Stimulated activated CD4-positive, alpha-beta T cell treated with anti-CD3 and anti-CD28 coated beads, TNF-alpha, amount 100 ng/mL, for 1 hour (primary cell): ENCODE results near the gene NPIPB4.
"Not testable (repeated sequence)": the region's sequence is repeated elsewhere in the genome, so short reads cannot be mapped to it uniquely, and the experiment has no call there.

Source experiments
- DNase-seq, 3 donors: peaks; one replicate each; pipeline ENCODE4 v3.0.0-alpha.2; 2020; ENCODE audit warnings: low read depth in 3 of 3, low spot score in 1 of 3

NPIPB4 gene

DNA sequence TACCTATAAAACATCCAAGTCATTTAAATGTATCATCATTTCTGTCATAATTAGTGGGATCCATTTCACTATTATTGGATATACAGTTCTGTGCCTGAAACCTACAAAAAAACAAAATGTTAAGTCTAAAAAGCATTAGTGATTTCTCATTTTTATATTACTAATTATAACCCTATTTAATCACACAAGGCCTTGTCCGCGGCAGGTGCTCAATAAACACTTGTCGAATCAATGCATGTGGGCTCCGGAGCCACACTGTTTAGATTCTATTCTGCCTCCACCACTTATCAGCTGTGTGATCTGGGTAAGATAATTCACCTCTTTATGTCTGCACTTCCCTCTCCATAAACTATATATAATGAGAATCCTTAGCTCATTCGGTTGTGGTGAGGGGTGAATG, at the start of gene NPIPB4:
Gene NPIPB4, minus strand, starts transcription at position 101 of the 400 bp plus-strand sequence. CDS start 378 bp downstream, outside the sequence.
- not testable (repeated sequence) for DNase-seq

DNA sequence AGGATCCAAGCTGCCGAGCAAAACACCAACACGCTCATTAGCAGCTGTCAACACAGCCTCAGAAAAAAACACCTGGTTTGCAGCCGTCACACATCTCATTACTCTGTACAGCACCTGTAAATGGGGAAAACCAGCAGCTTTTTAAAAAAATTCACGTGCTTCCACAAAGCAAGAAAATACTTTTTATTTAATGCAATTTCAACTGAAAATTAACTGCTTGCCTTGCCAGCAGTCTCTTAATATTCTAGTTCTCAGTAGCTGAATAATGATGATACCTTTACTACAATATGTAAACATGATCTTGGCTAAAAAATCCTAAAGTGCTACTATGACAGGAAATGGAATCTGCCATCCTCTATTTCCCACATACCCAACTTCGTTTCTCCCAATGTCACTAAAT, 41.4 kb upstream of the NPIPB4 start:
- DNase-seq, result not testable (repeated sequence)

DNA sequence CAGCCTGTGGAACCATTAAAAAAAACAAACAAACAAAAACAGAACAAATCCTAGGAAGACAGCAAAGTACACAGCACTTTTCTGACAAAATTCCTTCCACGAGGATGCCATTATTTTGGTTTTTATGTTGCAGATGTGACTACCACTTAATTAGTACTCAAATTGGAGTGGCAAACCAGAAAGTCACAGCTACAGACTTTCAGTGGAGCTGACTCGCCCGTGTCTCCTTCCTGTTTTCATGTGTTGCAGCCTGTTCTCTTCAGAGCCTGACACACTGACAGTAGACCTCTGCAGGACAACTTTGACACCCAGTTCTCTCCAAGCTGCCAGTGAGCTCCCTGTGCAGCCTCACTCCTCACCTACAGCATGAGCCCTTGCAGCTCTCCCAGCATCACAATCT, 24.4 kb upstream of the NPIPB4 start:
- peak in 1 of 3 donors; percentile 3 for DNase-seq

DNA sequence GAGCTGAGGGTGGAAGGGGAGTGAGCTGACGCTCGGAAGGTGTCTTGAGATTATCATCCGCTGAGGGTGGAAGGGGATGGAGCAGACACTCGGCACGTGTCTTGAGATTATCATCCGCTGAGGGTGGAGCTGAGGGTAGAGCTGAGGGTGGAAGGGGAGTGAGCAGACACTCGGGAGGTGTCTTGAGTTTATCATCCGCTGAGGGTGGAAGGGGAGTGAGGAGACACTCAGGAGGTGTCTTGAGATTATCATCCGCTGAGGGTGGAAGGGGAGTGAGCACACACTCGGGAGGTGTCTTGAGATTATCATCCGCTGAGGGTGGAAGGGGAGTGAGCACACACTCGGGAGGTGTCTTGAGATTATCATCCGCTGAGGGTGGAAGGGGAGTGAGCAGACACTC, 20.4 kb downstream of the NPIPB4 start:
- DNase-seq, result not testable (repeated sequence)

DNA sequence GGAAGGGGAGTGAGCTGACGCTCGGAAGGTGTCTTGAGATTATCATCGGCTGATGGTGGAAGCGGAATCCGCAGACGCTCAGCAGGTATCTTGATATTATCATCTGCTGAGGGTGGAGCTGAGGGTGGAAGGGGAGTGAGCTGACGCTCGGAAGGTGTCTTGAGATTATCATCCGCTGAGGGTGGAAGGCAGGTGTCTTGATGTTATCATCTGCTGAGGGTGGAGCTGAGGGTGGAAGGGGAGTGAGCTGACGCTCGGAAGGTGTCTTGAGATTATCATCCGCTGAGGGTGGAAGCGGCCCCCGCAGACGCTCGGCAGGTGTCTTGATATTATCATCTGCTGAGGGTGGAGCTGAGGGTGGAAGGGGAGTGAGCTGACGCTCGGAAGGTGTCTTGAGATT, 21.2 kb downstream of the NPIPB4 start:
- DNase-seq, result not testable (repeated sequence)

DNA sequence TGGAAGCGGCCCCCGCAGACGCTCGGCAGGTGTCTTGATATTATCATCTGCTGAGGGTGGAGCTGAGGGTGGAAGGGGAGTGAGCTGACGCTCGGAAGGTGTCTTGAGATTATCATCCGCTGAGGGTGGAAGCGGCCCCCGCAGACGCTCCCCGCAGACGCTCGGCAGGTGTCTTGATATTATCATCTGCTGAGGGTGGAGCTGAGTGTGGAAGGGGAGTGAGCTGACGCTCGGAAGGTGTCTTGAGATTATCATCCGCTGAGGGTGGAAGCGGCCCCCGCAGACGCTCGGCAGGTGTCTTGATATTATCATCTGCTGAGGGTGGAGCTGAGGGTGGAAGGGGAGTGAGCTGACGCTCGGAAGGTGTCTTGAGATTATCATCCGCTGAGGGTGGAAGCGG, 21.8 kb downstream of the NPIPB4 start:
- not testable (repeated sequence) for DNase-seq

DNA sequence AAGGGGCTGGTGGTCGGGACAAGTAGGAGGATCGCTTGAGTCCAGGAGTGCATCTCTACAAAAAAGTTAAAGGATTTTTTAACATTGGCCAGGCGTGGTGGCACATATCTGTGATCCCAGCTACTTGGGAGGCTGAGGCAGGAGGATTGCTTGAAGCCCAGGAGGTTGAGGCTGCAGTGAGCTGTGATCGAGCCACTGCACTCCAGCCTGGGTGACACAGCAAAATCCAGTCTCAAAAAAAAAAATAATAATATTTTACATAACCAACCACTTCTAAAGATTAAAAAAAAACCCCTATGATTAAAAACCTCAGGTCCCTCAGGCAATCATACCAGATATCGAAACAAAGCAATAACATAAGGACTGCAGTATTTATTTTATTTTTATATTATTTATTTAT, 23.3 kb downstream of the NPIPB4 start:
- DNase-seq, result not testable (repeated sequence)

DNA sequence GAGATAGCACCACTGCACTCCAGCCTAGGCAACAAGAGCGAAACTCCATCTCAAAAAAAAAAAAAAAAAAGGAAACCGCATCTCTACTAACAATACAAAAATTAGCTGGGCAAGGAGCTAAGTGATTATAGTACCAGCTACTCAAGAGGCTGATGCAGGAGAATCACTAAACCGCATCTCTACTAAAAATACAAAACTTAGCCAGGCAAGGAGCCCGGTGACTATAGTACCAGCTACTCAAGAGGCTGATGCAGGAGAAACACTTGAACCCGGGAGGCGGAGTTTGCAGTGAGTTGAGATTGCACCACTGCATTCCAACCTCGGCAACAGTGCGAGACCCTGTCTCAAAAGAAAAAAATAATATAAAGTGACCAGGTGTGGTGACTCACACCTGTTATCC, 27.6 kb downstream of the NPIPB4 start:
- not testable (repeated sequence) for DNase-seq

DNA sequence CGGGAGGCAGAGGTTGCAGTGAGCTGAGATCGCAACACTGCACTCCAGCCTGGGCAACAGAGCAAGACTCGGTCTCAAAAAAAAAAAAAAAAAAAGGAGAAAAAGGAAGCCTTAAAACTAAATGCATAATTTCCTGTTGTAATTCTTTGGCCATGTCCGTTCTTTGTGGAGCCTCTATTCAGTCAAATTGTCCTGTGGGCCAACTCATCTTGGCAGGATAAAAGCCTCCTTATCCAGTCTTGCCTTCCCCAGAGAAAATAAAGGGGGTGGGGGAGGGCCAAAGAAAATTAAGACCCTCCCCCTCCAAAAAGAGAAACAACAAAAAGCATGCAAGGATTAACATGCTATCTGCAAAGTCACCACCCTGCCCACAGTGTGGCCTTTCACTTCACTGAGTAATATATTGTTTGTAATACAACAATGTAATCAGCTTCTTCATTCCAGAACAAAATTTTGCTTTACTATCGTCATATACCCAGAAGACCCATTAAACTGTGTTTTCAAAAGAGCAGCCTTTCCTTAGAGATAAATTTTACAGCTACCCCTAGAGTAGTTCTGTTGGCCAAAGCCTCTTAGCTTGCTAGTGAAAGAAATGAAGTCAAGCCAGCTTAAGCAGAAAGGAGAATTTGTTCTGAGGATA, 31.4 kb downstream of the NPIPB4 start:
- not testable (repeated sequence) for DNase-seq

DNA sequence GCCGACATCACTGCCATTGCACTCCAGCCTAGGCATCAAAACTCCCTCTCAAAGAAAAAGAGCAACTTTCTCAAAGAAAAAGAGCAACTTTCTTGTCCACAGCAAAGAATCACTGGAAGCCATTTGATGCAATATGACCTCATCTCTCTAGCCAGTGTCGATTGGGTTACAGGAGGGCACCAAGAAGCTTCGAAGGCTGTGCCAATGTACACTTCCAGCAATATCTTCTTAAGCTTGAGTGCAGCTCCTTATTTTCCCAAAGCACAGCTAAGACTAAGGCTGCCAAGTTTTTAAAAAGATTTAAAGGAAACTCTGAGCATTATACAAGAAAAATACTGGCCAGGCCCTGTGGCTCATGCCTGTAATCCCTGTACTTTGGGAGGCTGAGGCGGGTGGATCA, 32.0 kb downstream of the NPIPB4 start:
- DNase-seq, result not testable (repeated sequence)

DNA sequence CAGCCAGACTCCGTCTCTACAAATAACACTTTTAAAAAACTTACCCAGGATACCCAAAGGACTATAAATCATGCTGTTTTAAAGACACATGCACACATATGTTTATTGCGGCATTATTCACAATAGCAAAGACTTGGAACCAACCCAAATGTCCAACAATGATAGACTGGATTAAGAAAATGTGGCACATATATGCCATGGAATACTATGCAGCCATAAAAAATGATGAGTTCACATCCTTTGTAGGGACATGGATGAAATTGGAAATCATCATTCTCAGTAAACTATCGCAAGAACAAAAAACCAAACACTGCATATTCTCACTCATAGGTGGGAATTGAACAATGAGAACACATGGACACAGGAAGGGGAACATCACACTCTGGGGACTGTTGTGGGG, 34.3 kb downstream of the NPIPB4 start:
- not testable (repeated sequence) for DNase-seq

DNA sequence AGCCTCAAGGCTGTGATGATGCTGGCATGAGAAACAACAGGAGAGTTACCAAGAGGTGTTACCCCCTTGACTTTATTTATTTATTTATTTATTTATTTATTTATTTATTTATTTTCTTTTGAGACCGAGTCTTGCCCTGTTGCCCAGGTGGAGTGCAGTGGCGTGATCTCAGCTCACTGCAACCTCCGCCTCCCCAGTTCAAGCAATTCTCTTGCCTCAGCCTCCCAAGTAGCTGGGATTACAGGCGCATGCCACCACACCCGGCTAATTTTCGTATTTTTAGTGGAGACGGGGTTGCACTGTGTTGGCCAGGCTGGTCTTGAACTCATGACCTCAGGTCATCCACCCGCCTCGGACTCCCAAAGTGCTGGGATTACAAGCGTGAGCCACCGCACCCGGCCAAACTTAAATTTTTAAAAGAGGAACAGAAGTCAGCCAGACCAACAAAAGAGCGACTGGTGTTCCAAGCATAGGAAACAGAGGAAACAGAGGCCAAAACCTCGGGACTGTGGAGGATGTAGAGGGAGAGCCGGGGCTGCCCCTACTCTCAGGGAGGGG, 36.6 kb downstream of the NPIPB4 start:
- not testable (repeated sequence) for DNase-seq

DNA sequence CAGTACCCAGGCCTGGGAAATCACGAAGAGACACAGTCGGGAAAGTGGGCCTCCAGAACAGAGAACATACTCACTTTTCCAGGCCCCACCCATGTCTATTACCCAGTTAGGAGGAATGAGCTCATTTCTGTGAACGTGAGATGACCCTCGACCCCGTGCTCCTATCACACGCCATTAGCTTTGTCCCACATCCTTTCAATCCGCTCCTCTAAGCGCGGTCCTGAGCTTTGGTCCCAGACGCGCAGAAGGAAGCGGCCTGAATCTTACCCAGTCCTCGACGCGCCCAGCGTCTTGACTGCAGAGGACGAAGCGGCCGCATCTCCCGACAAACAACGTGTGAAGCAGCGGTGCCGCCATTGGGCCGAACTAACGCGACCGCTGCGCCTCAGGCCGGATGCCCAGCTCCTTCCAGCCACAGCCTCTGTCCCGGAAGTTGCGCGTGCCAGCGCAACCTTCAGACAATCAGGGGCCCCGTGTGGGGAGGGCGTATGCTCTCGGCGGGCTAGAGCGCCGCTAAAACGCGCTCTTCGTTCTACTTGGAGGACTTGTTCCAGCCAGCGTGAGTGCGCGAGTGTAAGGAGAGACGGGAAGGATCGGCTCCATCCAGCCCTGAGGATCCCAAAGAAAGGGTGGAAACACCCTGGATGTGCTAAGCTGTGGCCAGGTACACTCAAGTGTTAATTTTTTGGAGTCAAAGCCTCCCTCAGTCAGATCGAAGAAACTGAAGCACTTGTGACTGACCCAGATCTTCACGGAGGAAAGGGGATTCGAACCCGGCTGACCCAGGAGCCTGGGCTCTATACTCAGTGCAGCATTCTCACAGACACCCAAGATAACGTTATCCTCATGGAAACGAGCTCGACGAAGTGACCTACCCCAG, 37.3 kb downstream of the NPIPB4 start:
- DNase-seq, result peak; percentile 35 to 49 (median 42)

DNA sequence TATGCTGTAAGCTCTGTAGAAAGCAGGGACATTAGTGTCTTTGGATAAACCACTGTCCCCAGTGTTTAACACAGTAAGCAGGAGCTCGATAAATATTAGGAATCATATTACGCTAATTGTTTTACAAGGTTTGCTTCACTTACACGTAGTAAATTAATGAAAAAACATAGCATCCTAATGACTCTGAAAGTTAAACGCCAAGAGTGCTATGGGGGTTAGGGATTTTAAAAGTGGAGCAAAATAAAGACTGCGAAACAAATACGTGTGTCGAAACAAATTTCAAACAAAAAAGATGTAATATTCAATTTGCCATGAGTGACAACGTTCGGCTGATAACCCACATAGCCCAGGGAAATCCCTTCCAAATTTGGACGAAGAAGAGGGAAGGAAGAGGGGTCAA, 37.9 kb downstream of the NPIPB4 start:
- not testable (repeated sequence) for DNase-seq

DNA sequence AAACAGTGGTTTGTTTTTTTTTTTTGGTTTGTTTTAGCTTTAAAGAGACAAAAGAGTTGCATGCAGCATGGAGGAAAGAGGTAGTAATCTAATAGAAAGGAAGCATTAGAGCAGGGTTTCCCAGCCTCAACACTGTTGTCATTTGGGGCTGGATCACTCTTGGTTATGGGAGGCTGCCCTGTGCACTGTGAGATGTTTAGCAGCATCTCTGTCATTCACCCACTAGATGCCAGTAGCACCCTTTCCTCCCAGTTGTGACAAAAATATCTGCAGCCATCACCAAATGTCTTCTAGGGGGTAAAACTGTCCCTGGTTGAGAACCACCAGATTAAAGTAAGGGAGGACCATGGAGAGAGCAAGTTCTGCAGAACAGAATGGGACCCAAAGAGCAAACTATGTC, 40.5 kb downstream of the NPIPB4 start:
- not testable (repeated sequence) for DNase-seq

DNA sequence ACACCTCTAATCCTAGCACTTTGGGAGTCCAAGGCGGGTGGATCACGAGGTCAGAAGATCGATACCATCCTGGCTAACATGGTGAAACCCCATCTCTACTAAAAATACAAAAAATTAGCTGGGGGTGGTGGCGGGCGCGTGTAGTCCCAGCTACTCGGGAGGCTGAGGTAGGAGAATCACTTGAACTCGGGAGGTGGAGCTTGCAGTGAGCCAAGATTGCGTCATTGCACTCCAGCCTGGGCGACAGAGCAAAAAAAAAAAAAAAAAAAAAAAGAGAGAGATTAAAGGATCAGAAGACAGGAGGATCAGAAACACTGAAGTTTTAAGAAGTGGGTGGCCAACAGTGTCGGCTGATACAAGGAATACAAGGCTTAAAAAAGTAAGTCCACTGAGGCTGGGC, 41.9 kb downstream of the NPIPB4 start:
- not testable (repeated sequence) for DNase-seq

DNA sequence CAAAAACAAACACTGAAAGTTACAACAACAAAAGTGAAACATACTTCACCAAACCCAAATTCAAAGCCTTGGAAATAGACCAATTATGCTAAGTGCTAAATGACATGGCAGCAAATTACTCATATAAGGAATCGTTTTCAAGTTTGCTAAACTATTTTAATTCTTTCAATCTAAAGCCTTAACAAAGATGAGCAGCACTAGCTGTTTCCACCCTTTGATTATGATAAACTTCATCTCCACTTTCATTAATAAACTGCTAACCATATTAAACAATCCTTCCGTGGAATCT, 55.2 kb downstream of the NPIPB4 start:
- DNase-seq, result not testable (repeated sequence)

DNA sequence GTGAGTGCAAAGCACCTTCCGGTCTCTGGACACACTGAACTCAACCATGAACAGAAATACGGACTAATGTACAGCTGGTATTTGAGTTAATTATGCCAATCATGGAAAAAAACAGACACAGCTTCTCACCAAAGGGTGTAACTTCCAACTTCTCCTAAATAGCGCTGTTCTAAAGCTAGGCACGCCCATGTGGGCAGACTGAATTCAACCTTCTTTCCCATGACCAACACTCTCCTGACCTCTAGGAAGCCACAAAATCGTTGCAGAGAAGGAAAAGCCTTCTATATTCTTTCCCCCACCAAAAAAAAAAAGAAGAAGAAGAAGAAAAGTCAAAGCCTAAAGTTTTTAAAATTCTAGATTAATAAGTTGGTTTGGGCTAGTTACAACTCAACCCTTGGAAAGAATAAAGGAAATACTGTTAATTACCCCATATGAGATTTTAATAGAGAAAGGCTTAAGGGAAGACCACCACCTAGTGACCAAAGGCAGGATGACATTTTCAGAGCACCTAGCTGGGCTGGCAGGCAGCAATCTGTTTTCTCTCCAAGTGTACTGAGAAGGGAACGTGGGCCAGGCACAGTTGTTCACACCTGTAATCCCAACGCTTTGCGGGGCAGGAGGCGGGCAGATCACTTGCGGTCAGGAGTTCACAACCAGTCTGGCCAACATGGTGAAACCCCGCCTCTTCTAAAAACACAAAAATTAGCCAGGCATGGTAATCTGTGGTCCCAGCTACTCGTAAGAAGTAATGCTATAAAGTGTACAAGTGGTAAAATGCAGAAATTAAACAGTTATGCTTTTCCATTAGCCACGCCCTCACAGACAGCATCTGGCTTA, 55.8 kb downstream of the NPIPB4 start:
- not testable (repeated sequence) for DNase-seq

DNA sequence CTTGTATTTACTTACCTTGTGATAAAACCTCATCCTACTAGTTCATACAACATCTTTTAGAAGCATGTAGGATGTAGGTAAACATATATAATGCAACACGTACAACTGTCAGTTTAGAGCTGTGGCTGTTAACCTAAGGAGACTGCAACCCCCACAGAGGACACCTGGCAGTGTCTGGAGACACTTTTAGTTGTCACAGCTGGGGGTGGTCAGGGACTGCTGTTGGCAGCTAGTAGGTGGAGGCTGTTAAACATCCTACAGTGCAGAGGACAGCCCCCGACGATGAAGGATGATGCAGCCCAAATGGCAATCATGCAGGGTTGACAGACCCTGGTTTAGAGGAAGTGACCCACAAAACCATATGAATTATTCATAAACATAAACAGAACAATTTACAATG, 59.0 kb downstream of the NPIPB4 start:
- not testable (repeated sequence) for DNase-seq

DNA sequence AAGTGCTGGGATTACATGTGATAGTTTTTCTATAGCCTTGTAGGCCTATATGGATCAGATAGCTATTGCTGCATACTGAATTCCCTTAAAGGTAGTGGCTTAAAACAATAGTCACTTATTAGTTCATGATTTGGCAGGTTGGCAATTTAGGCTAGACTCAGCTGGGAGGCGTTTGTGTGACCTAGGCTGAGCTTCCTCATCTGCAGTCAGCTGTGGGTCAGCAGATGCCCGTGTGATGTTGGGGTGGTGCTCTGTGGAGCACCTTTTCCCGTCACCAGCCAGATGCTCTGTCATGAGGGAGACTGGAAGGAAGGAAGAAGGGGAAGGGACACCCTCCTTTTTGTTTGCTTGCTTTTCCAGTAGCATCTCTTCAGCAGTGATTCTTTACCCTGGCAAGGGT, 64.2 kb downstream of the NPIPB4 start:
- not testable (repeated sequence) for DNase-seq

DNA sequence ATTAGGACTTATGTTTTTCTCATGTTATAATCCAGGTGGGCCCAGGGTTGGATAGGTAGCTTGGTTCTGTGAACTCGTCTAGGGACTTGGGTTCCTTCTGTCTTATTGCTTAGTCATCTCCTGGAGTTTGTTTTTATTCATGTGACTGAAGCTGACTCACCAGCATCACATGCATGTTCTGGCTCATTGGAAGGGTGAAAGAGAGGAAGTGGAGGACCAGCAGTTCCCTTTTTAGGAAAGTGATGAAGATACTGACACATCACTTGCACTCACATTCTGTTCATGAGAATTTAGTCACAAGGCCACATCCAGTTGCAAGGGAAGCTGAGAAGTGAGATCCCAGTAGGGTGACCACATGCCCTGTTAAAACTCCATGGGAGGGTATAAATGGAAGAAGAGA, 67.0 kb downstream of the NPIPB4 start:
- not testable (repeated sequence) for DNase-seq
